Measurements from ENCODE around the gene PKM. TPM values are rescaled to one million over a fixed set of nuclear protein-coding genes. Genes with fewer than 3 reads are reported as not detected.

Gene PKM
- total and polyA plus RNA-seq, 2 donors from 2014 or later = 799 to 1,124 TPM

DNA sequence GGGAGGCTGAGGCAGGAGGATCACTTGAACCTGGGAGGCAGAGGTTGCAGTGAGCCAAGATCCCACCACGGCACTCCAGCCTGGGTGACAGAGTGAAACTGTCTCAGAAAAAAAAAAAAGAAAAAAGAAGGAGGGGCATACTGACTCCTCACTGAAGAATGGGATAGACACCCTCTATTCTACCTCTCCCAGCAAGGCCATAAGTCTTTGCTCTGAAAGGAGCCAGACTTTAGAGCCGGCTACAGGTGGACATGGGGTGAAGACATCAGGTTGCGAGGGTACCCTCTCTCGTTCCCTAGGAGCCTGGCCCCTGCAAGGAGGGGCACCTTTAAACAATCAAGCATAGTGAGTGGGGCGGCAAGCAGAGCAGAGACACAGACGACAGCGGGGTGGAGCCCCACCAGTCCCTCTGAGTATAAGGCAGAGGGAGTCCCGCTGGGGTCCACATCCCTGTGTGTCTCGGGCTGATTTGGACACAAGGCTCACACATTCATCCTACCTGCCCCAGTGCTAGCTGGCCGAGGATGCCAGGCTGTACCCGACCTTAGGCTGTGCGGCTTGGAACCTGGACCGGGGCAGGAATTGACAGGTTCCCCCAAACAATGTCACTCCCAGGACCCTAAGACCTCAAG lies 34.5 kb downstream of the PKM start:
- Histone ChIP-seq H3K27me3 (ENCODE audit: control insufficient read depth, insufficient read depth, low read length) (no peaks in the 10 kb centered on the region), H3K27ac (ENCODE audit: low read depth in 2 of 2, low read length in 2 of 2) (no peak overlapping the region), H3K36me3 (ENCODE audit: control insufficient read depth in 2 of 3, insufficient read depth in 3 of 3, low read length in 3 of 3) (peaks cover 2 to 18% (median 10%) of the 10 kb centered on the region in 3 donors), H3K9me3 (ENCODE audit: control insufficient read depth in 2 of 3, insufficient read depth in 1 of 3, low read length in 3 of 3) (no peaks in the 10 kb centered on the region), H3K4me3 (ENCODE audit: low read length in 3 of 3) (peak overlapping the region in 2 of 3 donors; percentile 55 to 59), H3K4me1 (ENCODE audit: control insufficient read depth in 2 of 3, insufficient read depth in 2 of 3, low read depth in 1 of 3, low read length in 3 of 3) (peaks cover 0 to 14% (median 0%) of the 10 kb centered on the region in 3 donors), H3K9ac (ENCODE audit: low read length in 3 of 3) (no peak overlapping the region)
- TF ChIP-seq, protein P1, sequence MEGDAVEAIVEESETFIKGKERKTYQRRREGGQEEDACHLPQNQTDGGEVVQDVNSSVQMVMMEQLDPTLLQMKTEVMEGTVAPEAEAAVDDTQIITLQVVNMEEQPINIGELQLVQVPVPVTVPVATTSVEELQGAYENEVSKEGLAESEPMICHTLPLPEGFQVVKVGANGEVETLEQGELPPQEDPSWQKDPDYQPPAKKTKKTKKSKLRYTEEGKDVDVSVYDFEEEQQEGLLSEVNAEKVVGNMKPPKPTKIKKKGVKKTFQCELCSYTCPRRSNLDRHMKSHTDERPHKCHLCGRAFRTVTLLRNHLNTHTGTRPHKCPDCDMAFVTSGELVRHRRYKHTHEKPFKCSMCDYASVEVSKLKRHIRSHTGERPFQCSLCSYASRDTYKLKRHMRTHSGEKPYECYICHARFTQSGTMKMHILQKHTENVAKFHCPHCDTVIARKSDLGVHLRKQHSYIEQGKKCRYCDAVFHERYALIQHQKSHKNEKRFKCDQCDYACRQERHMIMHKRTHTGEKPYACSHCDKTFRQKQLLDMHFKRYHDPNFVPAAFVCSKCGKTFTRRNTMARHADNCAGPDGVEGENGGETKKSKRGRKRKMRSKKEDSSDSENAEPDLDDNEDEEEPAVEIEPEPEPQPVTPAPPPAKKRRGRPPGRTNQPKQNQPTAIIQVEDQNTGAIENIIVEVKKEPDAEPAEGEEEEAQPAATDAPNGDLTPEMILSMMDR (IDR thresholded peaks at IDR 0.05; ENCODE audit: borderline replicate concordance, extremely low read depth, insufficient read depth) = no peak
- FAIRE-seq = no peak
- peak in 2 of 5 donors; percentile 53 to 74 for DNase-seq
- intact Hi-C loops (cut with DNase I) = no loop called here

DNA sequence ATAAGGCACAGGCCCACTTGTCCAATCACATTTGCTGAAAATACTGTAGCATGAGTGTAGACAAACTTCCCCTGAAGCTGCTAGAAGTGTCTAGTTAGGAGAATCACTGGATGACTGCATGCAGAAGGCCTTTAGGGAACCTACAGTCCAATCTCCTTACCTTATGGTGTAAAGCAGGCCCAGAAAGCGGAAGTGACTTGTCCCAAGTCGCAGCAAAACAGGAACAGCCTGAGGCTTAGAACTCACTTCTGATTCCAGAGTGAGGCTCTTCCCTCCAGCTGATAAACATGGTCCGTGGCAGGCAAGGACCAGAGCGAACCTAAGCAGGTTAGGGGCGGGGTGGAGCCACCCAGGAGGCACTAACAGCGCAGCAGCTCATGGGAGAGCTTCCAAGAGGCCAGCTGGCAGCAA lies 35.9 kb downstream of the PKM start:
- H3K27me3 ChIP-seq (ENCODE audit: control insufficient read depth, insufficient read depth, low read length) = no peaks in the 10 kb centered on the region
- no peak overlapping the region for H3K4me3 ChIP-seq (ENCODE audit: low read length in 3 of 3)
- H3K36me3 ChIP-seq (ENCODE audit: control insufficient read depth in 2 of 3, insufficient read depth in 3 of 3, low read length in 3 of 3) = peaks cover 0 to 9% (median 8%) of the 10 kb centered on the region in 3 donors
- TF ChIP-seq, protein P1 (IDR thresholded peaks at IDR 0.05; ENCODE audit: borderline replicate concordance, extremely low read depth, insufficient read depth) = no peak
- intact Hi-C loops (cut with DNase I) = no loop called here
- peaks cover 0 to 14% (median 0%) of the 10 kb centered on the region in 3 donors for H3K4me1 ChIP-seq (ENCODE audit: control insufficient read depth in 2 of 3, insufficient read depth in 2 of 3, low read depth in 1 of 3, low read length in 3 of 3)
- no peak overlapping the region for H3K27ac ChIP-seq (ENCODE audit: low read depth in 2 of 2, low read length in 2 of 2)
- no peak overlapping the region for H3K9ac ChIP-seq (ENCODE audit: low read length in 3 of 3)
- H3K9me3 ChIP-seq (ENCODE audit: control insufficient read depth in 2 of 3, insufficient read depth in 1 of 3, low read length in 3 of 3) = no peaks in the 10 kb centered on the region
- DNase-seq (peak in 1 of 5 donors; percentile 39), FAIRE-seq (no peak)

DNA sequence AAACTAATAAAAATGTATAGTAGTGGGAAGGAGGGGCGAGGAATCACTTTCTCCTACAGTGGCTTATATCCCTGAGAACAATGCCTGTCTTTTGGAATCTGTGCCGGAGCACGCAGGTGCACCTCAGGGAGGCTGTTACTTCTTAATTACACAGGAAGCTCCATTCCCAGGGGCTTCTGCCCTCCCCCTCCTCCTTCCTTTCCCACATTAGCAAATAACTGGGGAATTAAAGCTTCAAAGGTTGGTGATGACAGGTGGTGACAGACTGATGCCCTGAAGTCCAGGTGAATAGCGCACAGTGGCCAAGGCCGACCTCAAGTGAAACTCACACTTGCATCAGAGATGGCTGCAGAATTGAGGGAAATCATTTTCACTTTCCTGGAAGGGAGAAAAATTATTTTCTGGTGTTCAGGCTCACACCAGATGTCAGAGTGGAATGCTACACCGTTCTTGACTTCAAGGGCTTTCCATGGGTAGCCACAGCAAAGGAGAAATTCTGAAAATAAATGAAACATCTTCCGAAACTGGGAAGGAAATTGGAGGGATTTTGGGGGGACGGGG lies 37.1 kb downstream of the PKM start:
- no peak overlapping the region for H3K27ac ChIP-seq (ENCODE audit: low read depth in 2 of 2, low read length in 2 of 2)

More for the DNA sequence above, 37.1 kb downstream of the PKM start:
- H3K9ac ChIP-seq (ENCODE audit: low read length in 3 of 3) = no peak overlapping the region
- H3K4me3 ChIP-seq (ENCODE audit: low read length in 3 of 3) = no peak overlapping the region
- peaks cover 0 to 4% (median 3%) of the 10 kb centered on the region in 3 donors for H3K36me3 ChIP-seq (ENCODE audit: control insufficient read depth in 2 of 3, insufficient read depth in 3 of 3, low read length in 3 of 3)
- TF ChIP-seq, protein P1 (IDR thresholded peaks at IDR 0.05; ENCODE audit: borderline replicate concordance, extremely low read depth, insufficient read depth) = no peak
- DNase-seq (peak in 1 of 5 donors; percentile 24), FAIRE-seq (no peak)
- intact Hi-C loops (cut with DNase I) = no loop called here
- no peaks in the 10 kb centered on the region for H3K9me3 ChIP-seq (ENCODE audit: control insufficient read depth in 2 of 3, insufficient read depth in 1 of 3, low read length in 3 of 3)
- H3K27me3 ChIP-seq (ENCODE audit: control insufficient read depth, insufficient read depth, low read length) = no peaks in the 10 kb centered on the region
- peaks cover 0 to 14% (median 0%) of the 10 kb centered on the region in 3 donors for H3K4me1 ChIP-seq (ENCODE audit: control insufficient read depth in 2 of 3, insufficient read depth in 2 of 3, low read depth in 1 of 3, low read length in 3 of 3)

All from kidney (tissue), 14 donors.